PC-3 (cell line): ENCODE data around the gene RSBN1L. TPM values are rescaled to one million over a fixed set of nuclear protein-coding genes. Genes with fewer than 3 reads are reported as not detected.

Experiments used
- ATAC-seq: fragments of 200-7000 bp; cut with Tn5 transposase; 2 replicates; pipeline ENCODE4 v1.9.1; 2020; ENCODE audit warnings: mild to moderate bottlenecking, moderate library complexity
- BruUV-seq: library from RNA; stranded (reverse); fragments of 400-500 nt; replicated peaks from 2 replicates; lab custom pipeline; 2021; lab: Mats Ljungman, UMichigan
- CTCF ChIA-PET: fragments of 300-600 bp; sonication (Branson Sonifier 250); formaldehyde crosslinking; loops from one replicate; lab custom pipeline; 2022; ENCODE audit warnings: antibody characterized with exemption; lab: Charles Lee
- POLR2A ChIA-PET: fragments of 300-600 bp; sonication (Branson Sonifier 250); formaldehyde crosslinking; loops from one replicate; lab custom pipeline; 2022; ENCODE audit warnings: antibody characterized with exemption; ENCODE audit not compliant: unreplicated experiment; lab: Charles Lee
- DNase-seq: peaks from one replicate; pipeline ENCODE4 v3.0.0-alpha.2; 2015
- H2AFZ ChIP-seq: fragments of 300-600 bp; sonication (generic); 2 replicates; pipeline ENCODE4 v1.6.0; 2016; ENCODE audit warnings: antibody characterized with exemption, low read length
- H3F3A ChIP-seq: fragments of 300-600 bp; sonication (generic); one replicate; pipeline ENCODE4 v1.6.0; 2017; ENCODE audit warnings: antibody characterized with exemption, low read length, control low read depth, mild to moderate bottlenecking; ENCODE audit not compliant: unreplicated experiment
- H3K27ac ChIP-seq: fragments of 300-600 bp; sonication (generic); 2 replicates; pipeline ENCODE4 v1.5.1; 2016; ENCODE audit warnings: mild to moderate bottlenecking, low read length
- H3K27me3 ChIP-seq: fragments of 300-600 bp; sonication (generic); 2 replicates; pipeline ENCODE4 v1.6.1; 2016; ENCODE audit warnings: low read length, mixed read lengths
- H3K36me3 ChIP-seq: fragments of 300-600 bp; sonication (generic); 2 replicates; pipeline ENCODE4 v1.6.1; 2016; ENCODE audit warnings: low read depth, mixed run types, low read length, mixed read lengths
- H3K4me1 ChIP-seq: fragments of 300-600 bp; sonication (generic); 2 replicates; pipeline ENCODE4 v1.5.1; 2016; ENCODE audit warnings: low read length; ENCODE audit not compliant: insufficient read depth
- H3K4me2 ChIP-seq: fragments of 300-600 bp; sonication (generic); 2 replicates; pipeline ENCODE4 v1.6.0; 2016; ENCODE audit warnings: low read length
- H3K4me3 ChIP-seq: fragments of 300-600 bp; sonication (generic); 2 replicates; pipeline ENCODE4 v1.5.1; 2016; ENCODE audit warnings: mild to moderate bottlenecking, low read length, mixed read lengths
- H3K79me2 ChIP-seq: fragments of 300-600 bp; sonication (generic); 2 replicates; pipeline ENCODE4 v1.6.1; 2017; ENCODE audit warnings: low read length, mixed read lengths
- H3K9ac ChIP-seq: fragments of 300-600 bp; sonication (generic); 2 replicates; pipeline ENCODE4 v1.6.0; 2016; ENCODE audit warnings: mild to moderate bottlenecking, low read length
- H3K9me2 ChIP-seq: fragments of 300-600 bp; sonication (generic); replicated peaks from 2 replicates; pipeline ENCODE4 v1.6.1; 2016; ENCODE audit warnings: mixed run types, low read length, mixed read lengths
- H3K9me3 ChIP-seq: fragments of 300-600 bp; sonication (generic); 2 replicates; pipeline ENCODE4 v1.6.1; 2016; ENCODE audit warnings: low read length, mixed read lengths
- H4K20me1 ChIP-seq: fragments of 300-600 bp; sonication (generic); 2 replicates; pipeline ENCODE4 v1.6.1; 2016; ENCODE audit warnings: low read length, mixed read lengths
- EZH2 ChIP-seq: fragments of 300-600 bp; sonication (generic); IDR thresholded peaks from one replicate; pipeline ENCODE4 v1.6.1; 2017; ENCODE audit warnings: antibody characterized with exemption, mild to moderate bottlenecking, low read length; ENCODE audit not compliant: unreplicated experiment
- EZH2phosphoT487 ChIP-seq: fragments of 300-600 bp; sonication (generic); IDR thresholded peaks from 2 replicates; pipeline ENCODE4 v1.6.1; 2018; ENCODE audit warnings: mild to moderate bottlenecking, antibody characterized with exemption, low read length, borderline replicate concordance
- intact Hi-C: fragments of 100-400 bp; cut with micrococcal nuclease; formaldehyde crosslinking; loops from 2 replicates; pipeline ENCODE4 v1.9.0; 2023
- total RNA-seq: library from RNA; depleted of rRNA; stranded (reverse); fragments of >200 nt; gene quantifications from 2 replicates; pipeline ENCODE4 v1.2.3, GENCODE V29; 2014
- TF ChIP-seq, protein P1 (sequence below): fragments of 300-600 bp; sonication (generic); conservative IDR thresholded peaks from 2 replicates; pipeline ENCODE4 v1.5.1; 2017; ENCODE audit warnings: antibody characterized with exemption, low read depth, mild to moderate bottlenecking, low read length

The RSBN1L gene
- total RNA-seq, 1 experiment from 2014 or later: 6.9 TPM

DNA sequence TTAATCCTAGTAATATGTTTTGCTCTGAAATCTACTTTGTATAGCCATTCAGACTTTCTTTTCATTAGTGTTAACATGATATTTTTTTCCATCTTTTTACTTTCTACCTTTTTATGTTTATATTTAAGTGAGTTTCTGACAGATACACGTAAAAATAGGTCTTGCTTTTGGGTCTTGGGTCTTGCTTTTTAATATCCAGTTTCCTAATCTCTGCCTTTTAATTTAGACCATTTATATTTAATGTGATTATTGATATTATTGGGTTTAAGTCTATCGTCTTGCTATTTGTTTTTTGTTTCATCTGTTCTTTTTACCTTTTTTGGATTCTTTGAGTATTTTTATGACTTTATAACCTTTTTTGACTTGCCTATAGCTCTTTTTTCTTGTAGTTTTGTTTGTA, 110.2 kb downstream of the RSBN1L start:
- Histone ChIP-seq H3K9ac (no peak overlapping the region), H3K4me1 (peaks cover 2% of the 10 kb centered on the region), H2AFZ (no peak overlapping the region), H3F3A (no peaks in the 10 kb centered on the region), H3K27ac (no peak overlapping the region), H3K9me2 (no peaks in the 10 kb centered on the region), H3K9me3 (peaks cover 13% of the 10 kb centered on the region), H3K4me3 (no peak overlapping the region), H3K27me3 (no peaks in the 10 kb centered on the region), H4K20me1 (no peaks in the 10 kb centered on the region), H3K4me2 (no peak overlapping the region), H3K79me2 (peaks cover 53% of the 10 kb centered on the region), H3K36me3 (peaks cover 15% of the 10 kb centered on the region; the same call in 1 of the 2 replicates)
- ATAC-seq (no peak), DNase-seq (no peak)
- POLR2A ChIA-PET: no interaction called here
- BruUV-seq: no TSS peak
- CTCF ChIA-PET: no interaction called here
- intact Hi-C loops: no loop called here
- TF ChIP-seq EZH2phosphoT487 (no peak), EZH2 (no peak)
- TF ChIP-seq, protein P1, sequence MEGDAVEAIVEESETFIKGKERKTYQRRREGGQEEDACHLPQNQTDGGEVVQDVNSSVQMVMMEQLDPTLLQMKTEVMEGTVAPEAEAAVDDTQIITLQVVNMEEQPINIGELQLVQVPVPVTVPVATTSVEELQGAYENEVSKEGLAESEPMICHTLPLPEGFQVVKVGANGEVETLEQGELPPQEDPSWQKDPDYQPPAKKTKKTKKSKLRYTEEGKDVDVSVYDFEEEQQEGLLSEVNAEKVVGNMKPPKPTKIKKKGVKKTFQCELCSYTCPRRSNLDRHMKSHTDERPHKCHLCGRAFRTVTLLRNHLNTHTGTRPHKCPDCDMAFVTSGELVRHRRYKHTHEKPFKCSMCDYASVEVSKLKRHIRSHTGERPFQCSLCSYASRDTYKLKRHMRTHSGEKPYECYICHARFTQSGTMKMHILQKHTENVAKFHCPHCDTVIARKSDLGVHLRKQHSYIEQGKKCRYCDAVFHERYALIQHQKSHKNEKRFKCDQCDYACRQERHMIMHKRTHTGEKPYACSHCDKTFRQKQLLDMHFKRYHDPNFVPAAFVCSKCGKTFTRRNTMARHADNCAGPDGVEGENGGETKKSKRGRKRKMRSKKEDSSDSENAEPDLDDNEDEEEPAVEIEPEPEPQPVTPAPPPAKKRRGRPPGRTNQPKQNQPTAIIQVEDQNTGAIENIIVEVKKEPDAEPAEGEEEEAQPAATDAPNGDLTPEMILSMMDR: no peak

DNA sequence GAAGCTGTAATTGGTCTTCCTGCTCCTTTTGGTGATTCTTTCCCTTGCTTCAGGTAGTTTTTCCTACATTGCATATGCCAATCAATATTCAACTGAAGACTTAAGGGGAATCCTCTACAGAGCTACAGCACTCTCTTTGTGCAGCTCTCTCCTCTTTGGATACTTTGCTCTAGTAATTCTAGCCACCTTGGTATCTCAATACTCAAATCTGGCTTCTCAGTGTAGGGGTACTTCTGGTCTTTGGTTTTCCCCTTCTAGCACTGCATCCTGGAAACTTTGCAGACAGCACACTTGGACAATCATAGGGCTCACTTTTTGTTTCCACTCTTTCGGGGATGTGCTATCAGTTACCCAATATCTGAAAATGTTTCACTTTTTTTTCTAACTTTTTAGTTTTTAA, 112.3 kb downstream of the RSBN1L start:
- Histone ChIP-seq H3K4me3 (no peak overlapping the region), H3K9ac (no peak overlapping the region), H3K9me2 (no peaks in the 10 kb centered on the region), H3K4me1 (peaks cover 12% of the 10 kb centered on the region), H3K27ac (no peak overlapping the region), H3K9me3 (peaks cover 13% of the 10 kb centered on the region), H3K79me2 (peaks cover 55% of the 10 kb centered on the region), H4K20me1 (no peaks in the 10 kb centered on the region), H3K4me2 (no peak overlapping the region), H3K27me3 (no peaks in the 10 kb centered on the region), H2AFZ (no peak overlapping the region), H3K36me3 (peaks cover 15% of the 10 kb centered on the region; the same call in 1 of the 2 replicates), H3F3A (no peaks in the 10 kb centered on the region)
- ChIA-PET CTCF (no interaction called here), POLR2A (no interaction called here)
- no TSS peak for BruUV-seq
- no peak for ATAC-seq
- TF ChIP-seq EZH2: no peak
- TF ChIP-seq, protein P1: no peak
- no peak for TF ChIP-seq EZH2phosphoT487
- intact Hi-C loops: no loop called here
- no peak for DNase-seq

DNA sequence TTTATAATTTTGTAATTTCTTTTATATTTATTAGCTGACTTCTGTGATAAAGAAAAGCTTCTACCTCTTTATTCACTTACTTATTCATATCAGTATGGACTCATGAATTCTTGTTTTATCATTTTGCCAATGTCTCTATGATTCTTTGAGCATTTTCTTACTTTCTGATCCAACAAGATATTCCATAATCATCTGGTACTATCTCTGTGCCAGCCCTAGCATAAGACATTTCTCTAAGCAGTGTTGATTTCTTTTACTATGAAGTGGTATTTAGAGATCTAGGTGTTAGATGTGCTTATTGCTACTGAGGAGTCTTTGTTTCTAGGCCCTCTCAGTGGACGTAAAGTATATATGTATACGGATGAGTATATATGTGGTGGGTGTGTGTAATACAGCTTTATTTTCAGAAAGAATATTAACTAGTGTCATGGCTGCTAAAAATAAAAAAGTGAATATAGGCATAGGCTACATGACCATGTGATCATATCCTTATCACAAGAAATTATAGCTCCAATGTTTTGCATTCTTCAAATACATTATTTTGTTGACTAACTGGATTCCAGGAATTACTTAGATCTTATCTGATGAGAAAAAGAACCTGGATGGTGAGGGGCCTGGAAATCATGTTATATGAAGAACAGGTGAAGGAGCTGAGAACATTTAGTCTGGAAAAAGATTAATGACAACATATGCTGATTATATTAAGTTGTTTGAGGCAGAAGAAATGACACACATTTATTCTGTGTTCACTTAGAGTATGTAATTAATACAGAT, 115.4 kb downstream of the RSBN1L start:
- Histone ChIP-seq H2AFZ (no peak overlapping the region), H3K9ac (no peak overlapping the region), H4K20me1 (no peaks in the 10 kb centered on the region), H3K9me3 (peaks cover 9% of the 10 kb centered on the region), H3K4me3 (no peak overlapping the region; the same call in 1 of the 2 replicates), H3K27me3 (no peaks in the 10 kb centered on the region), H3K4me1 (peaks cover 12% of the 10 kb centered on the region), H3K79me2 (peaks cover 42% of the 10 kb centered on the region), H3K27ac (peak overlapping the region; percentile 44), H3K36me3 (peaks cover 14% of the 10 kb centered on the region; the same call in 1 of the 2 replicates), H3F3A (no peaks in the 10 kb centered on the region), H3K4me2 (peak overlapping the region; percentile 52), H3K9me2 (no peaks in the 10 kb centered on the region)
- ChIA-PET CTCF (interaction anchor here (1.0 kb wide), 1 partner anchor 14 kb away, joined by 13 read pairs; the partner anchor contains the start of genes PHTF2 and TMEM60), POLR2A (no interaction called here)
- BruUV-seq: no TSS peak
- TF ChIP-seq EZH2: no peak
- TF ChIP-seq, protein P1: no peak
- TF ChIP-seq EZH2phosphoT487: no peak
- peak; percentile 46 for DNase-seq
- intact Hi-C loops: no loop called here
- ATAC-seq: peak; percentile 56
